MM.1S (cell line): ENCODE measurements around the gene ZNF592.

ENCODE experiments used
- DNase-seq: peaks from one replicate; pipeline ENCODE4 v3.0.0-alpha.2; 2015
- H2AFZ ChIP-seq: fragments of 300-600 bp; sonication (generic); 2 replicates; pipeline ENCODE4 v1.6.0; 2016; ENCODE audit warnings: antibody characterized with exemption, low read length
- H3F3A ChIP-seq: fragments of 300-600 bp; sonication (generic); 2 replicates; pipeline ENCODE4 v1.6.1; 2016; ENCODE audit warnings: mild to moderate bottlenecking, antibody characterized with exemption, low read length, moderate library complexity, mixed read lengths; ENCODE audit not compliant: insufficient read depth
- H3K27ac ChIP-seq: fragments of 300-600 bp; sonication (generic); 2 replicates; pipeline ENCODE4 v1.5.1; 2016; ENCODE audit warnings: mild to moderate bottlenecking, low read length
- H3K27me3 ChIP-seq: fragments of 300-600 bp; sonication (generic); replicated peaks from 2 replicates; pipeline ENCODE4 v1.6.0; 2016; ENCODE audit warnings: low read length; ENCODE audit not compliant: insufficient read depth
- H3K36me3 ChIP-seq: fragments of 300-600 bp; sonication (generic); replicated peaks from 2 replicates; pipeline ENCODE4 v1.6.1; 2016; ENCODE audit warnings: mild to moderate bottlenecking, low read length, mixed read lengths; ENCODE audit not compliant: insufficient read depth
- H3K4me1 ChIP-seq: fragments of 300-600 bp; sonication (generic); 2 replicates; pipeline ENCODE4 v1.6.1; 2016; ENCODE audit warnings: low read length, mixed read lengths
- H3K4me2 ChIP-seq: fragments of 300-600 bp; sonication (generic); 2 replicates; pipeline ENCODE4 v1.6.0; 2016; ENCODE audit warnings: low read depth, low read length
- H3K4me3 ChIP-seq: fragments of 300-600 bp; sonication (generic); 2 replicates; pipeline ENCODE4 v1.5.1; 2016; ENCODE audit warnings: low read length, mixed read lengths
- H3K79me2 ChIP-seq: fragments of 300-600 bp; sonication (generic); 2 replicates; pipeline ENCODE4 v1.6.1; 2016; ENCODE audit warnings: mixed run types, low read length, mixed read lengths
- H3K9ac ChIP-seq: fragments of 300-600 bp; sonication (generic); 2 replicates; pipeline ENCODE4 v1.6.1; 2016; ENCODE audit warnings: low read length, mixed read lengths
- H3K9me2 ChIP-seq: fragments of 300-600 bp; sonication (generic); replicated peaks from 2 replicates; pipeline ENCODE4 v1.6.1; 2016; ENCODE audit warnings: mild to moderate bottlenecking, low read length, mixed read lengths; ENCODE audit not compliant: insufficient read depth
- H3K9me3 ChIP-seq: fragments of 300-600 bp; sonication (generic); replicated peaks from 2 replicates; pipeline ENCODE4 v1.6.1; 2016; ENCODE audit warnings: mild to moderate bottlenecking, low read length, mixed read lengths; ENCODE audit not compliant: insufficient read depth
- H4K20me1 ChIP-seq: fragments of 300-600 bp; sonication (generic); 2 replicates; pipeline ENCODE4 v1.6.1; 2016; ENCODE audit warnings: mild to moderate bottlenecking, low read length, moderate library complexity, mixed read lengths; ENCODE audit not compliant: insufficient read depth
- CTCF ChIP-seq: fragments of 300-600 bp; sonication (generic); IDR thresholded peaks from 2 replicates; pipeline ENCODE4 v1.5.1; 2016; ENCODE audit warnings: antibody characterized with exemption, low read length, mixed read lengths
- EZH2 ChIP-seq: fragments of 300-600 bp; sonication (generic); optimal IDR thresholded peaks from 2 replicates; pipeline ENCODE3; 2017; ENCODE audit warnings: low read depth, mild to moderate bottlenecking, antibody characterized with exemption, low read length, mixed read lengths
- EZH2phosphoT487 ChIP-seq: fragments of 300-600 bp; sonication (generic); IDR thresholded peaks from 2 replicates; pipeline ENCODE4 v1.6.1; 2018; ENCODE audit warnings: antibody characterized with exemption, low read length

Gene ZNF592

DNA sequence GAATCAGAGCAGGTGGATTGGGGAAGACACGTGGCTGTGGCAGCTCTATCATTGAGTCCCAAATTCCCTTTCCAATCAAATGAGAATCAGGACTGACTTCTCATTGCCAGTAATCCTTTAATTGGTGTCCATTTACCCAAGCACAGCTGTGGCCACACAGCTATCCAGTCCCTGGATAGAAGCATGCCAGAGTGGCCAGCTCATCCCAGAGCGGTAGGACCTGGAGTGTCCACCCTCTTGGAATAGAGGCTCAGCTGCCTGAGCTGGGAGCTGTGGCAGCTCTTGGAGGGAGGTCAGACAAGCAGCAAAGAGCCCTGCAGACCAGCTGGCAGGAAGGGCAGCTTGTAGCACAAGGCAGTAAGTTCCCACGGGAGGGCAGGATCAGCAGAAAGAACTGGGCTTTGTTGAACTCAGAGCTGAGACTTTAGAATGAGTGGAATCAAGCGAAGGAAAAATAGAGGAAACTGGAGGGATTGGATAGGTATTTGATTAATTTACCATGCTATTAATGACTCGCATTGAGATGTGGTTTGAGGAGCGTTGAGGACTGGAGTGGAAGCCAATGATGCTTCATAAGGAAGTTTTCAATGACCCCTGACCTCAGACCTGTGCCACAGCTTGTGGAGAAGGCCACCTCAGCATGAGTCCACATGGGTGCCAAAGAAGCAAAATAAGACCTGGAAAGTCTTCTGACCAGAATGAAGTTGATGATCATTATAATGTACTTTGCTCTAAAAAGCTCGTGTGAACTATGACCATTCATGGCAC, 61.9 kb downstream of the ZNF592 start:
- H3K9ac ChIP-seq = no peak overlapping the region
- H3F3A ChIP-seq = no peaks in the 10 kb centered on the region
- no peak for TF ChIP-seq EZH2
- no peak for TF ChIP-seq EZH2phosphoT487
- no peak for TF ChIP-seq CTCF
- no peak overlapping the region for H3K4me2 ChIP-seq
- H3K4me1 ChIP-seq = no peaks in the 10 kb centered on the region
- no peaks in the 10 kb centered on the region for H3K9me3 ChIP-seq
- no peaks in the 10 kb centered on the region for H3K9me2 ChIP-seq
- H3K27ac ChIP-seq = no peak overlapping the region
- no peaks in the 10 kb centered on the region for H3K36me3 ChIP-seq
- DNase-seq = no peak
- no peak overlapping the region for H3K4me3 ChIP-seq
- no peaks in the 10 kb centered on the region for H3K27me3 ChIP-seq
- H4K20me1 ChIP-seq = no peaks in the 10 kb centered on the region
- no peak overlapping the region for H2AFZ ChIP-seq
- no peaks in the 10 kb centered on the region for H3K79me2 ChIP-seq

DNA sequence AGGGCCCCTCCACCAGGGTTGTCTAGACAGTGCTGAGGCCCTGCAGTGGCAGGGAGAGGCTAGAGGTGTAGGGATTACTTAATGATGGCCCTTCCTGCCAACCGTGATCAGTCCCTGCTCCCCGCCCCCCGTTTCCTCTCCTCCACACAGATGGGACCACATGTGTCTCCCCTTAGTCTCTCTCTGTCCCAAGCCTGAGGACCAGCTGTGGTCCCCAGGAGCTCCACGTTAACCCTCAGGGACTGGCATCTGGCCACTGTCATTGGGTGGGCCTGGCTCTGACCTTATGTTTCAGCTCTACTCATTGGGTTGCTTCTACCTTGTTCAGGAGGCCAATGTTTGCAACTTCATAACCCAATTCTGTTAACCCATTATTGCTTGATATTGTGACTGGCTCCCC, 62.8 kb downstream of the ZNF592 start:
- DNase-seq = no peak
- Histone ChIP-seq H3K79me2 (no peaks in the 10 kb centered on the region), H3K4me1 (no peaks in the 10 kb centered on the region), H3K27me3 (no peaks in the 10 kb centered on the region), H3K36me3 (no peaks in the 10 kb centered on the region), H3K9me3 (no peaks in the 10 kb centered on the region), H3F3A (no peaks in the 10 kb centered on the region), H3K9ac (no peak overlapping the region), H2AFZ (no peak overlapping the region), H3K4me2 (no peak overlapping the region), H3K27ac (no peak overlapping the region), H3K4me3 (no peak overlapping the region), H3K9me2 (no peaks in the 10 kb centered on the region), H4K20me1 (no peaks in the 10 kb centered on the region)
- TF ChIP-seq EZH2phosphoT487 = no peak
- no peak for TF ChIP-seq CTCF
- no peak for TF ChIP-seq EZH2

DNA sequence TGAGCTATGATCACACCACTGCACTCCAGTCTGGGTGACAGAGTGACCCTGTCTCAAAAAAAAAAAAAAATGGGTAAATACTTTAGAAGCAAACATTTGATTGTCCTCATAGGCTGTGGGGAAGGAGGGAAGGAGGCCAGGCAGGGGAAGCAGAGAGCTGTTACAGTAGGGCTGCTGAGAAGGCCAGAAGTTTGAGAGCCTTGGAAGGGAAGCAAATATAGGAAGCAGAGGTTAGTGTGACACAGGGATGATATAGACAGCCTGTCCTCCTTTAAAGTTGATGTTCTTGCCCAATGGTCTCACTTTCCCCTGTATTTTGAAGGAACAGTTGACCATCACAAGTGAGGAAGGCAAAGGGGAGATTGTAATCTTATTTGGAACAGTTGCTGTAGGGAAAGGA, 63.4 kb downstream of the ZNF592 start:
- no peaks in the 10 kb centered on the region for H4K20me1 ChIP-seq
- no peaks in the 10 kb centered on the region for H3K9me2 ChIP-seq
- TF ChIP-seq CTCF = no peak
- no peak for TF ChIP-seq EZH2phosphoT487
- TF ChIP-seq EZH2 = no peak
- no peak overlapping the region for H3K9ac ChIP-seq
- no peaks in the 10 kb centered on the region for H3K4me1 ChIP-seq
- H3K4me2 ChIP-seq = no peak overlapping the region
- H3K4me3 ChIP-seq = no peak overlapping the region
- no peaks in the 10 kb centered on the region for H3F3A ChIP-seq
- no peak overlapping the region for H2AFZ ChIP-seq
- no peaks in the 10 kb centered on the region for H3K79me2 ChIP-seq
- H3K9me3 ChIP-seq = no peaks in the 10 kb centered on the region
- H3K36me3 ChIP-seq = no peaks in the 10 kb centered on the region
- no peak overlapping the region for H3K27ac ChIP-seq
- no peaks in the 10 kb centered on the region for H3K27me3 ChIP-seq
- no peak for DNase-seq
